Measurements from ENCODE around the gene TIMM29. TPM values are rescaled to one million over a fixed set of nuclear protein-coding genes. Genes with fewer than 3 reads are reported as not detected.

TIMM29 gene
- total and polyA plus RNA-seq, 9 of the 15 experiments (the other 6 are each of a cell fraction or from before 2014, with no cell fraction given): 2.4 to 29.4 (median 16.3) TPM

- TF ChIP-seq ID3 (CRISPR knock-in tag; IDR thresholded peaks at IDR 0.05) (no peak), ID3 (tag; IDR thresholded peaks at IDR 0.05) (no peak), MECOM (CRISPR knock-in tag; IDR thresholded peaks at IDR 0.05) (no peak), ZKSCAN3 (CRISPR knock-in tag; IDR thresholded peaks at IDR 0.05) (no peak), TOE1 (IDR thresholded peaks at IDR 0.05; ENCODE audit: borderline replicate concordance) (0 out of 2 replicates have a peak, but pooled peaks have one; percentile 16), TOE1 (CRISPR knock-in tag; IDR thresholded peaks at IDR 0.05; ENCODE audit: borderline replicate concordance, low read depth) (no peak), RBM25 (IDR thresholded peaks at IDR 0.05; ENCODE audit: low read depth, low read length, severe bottlenecking) (peak; percentile 78), L3MBTL2 (IDR thresholded peaks at IDR 0.05) (no peak), RCOR1 (IDR thresholded peaks at IDR 0.05; ENCODE audit: borderline replicate concordance in 1 of 2, low read depth in 2 of 2, low read length in 2 of 2) (peak in 1 of 2 experiments; percentile 28; a peak in 1 of 4 replicates), MGA (IDR thresholded peaks at IDR 0.05) (no peak), PBX2 (CRISPR knock-in tag; IDR thresholded peaks at IDR 0.05; ENCODE audit: low read depth) (no peak), PBX2 (tag; conservative IDR thresholded peaks at IDR 0.05; ENCODE audit: low read depth) (no peak)
Observed at GRCh38 chr19:10896851-10897526, 31.6 kb upstream of the TIMM29 start (continued).

Data from K562 (cell line).